Fibroblast of skin of abdomen (primary cell): Measurements from ENCODE around the gene HERC2.
"Not testable (repeated sequence)": the region's sequence is repeated elsewhere in the genome, so short reads cannot be mapped to it uniquely, and the experiment has no call there.

Experiments used
- DNase-seq: peaks from one replicate; pipeline ENCODE4 v3.0.0-alpha.2; 2013

HERC2 gene

GRCh38 chr15:28219116-28219515 is 102.9 kb downstream of the HERC2 start:
- no peak for DNase-seq

- DNase-seq = not testable (repeated sequence)
These were observed 104.9 kb downstream of the HERC2 start for GRCh38 chr15:28216946-28217546.

GRCh38 chr15:28215521-28215920 is 106.5 kb downstream of the HERC2 start:
- DNase-seq = not testable (repeated sequence)

- DNase-seq = not testable (repeated sequence)
These were observed 107.8 kb downstream of the HERC2 start for GRCh38 chr15:28214006-28214790.

GRCh38 chr15:28213393-28213792 is 108.6 kb downstream of the HERC2 start:
- DNase-seq = not testable (repeated sequence)

GRCh38 chr15:28208583-28208982 is 113.4 kb downstream of the HERC2 start:
- no peak for DNase-seq

GRCh38 chr15:28205640-28206039 is 116.3 kb downstream of the HERC2 start:
- DNase-seq = not testable (repeated sequence)

GRCh38 chr15:28203055-28203828 is 118.7 kb downstream of the HERC2 start:
- DNase-seq = not testable (repeated sequence)

GRCh38 chr15:28202124-28202523 is 119.9 kb downstream of the HERC2 start:
- DNase-seq = not testable (repeated sequence)

- DNase-seq = not testable (repeated sequence)
These were observed 123.8 kb downstream of the HERC2 start for GRCh38 chr15:28198215-28198614.

- DNase-seq = not testable (repeated sequence)
These were observed 124.3 kb downstream of the HERC2 start for GRCh38 chr15:28197694-28198093.

GRCh38 chr15:28196581-28196980 is 125.4 kb downstream of the HERC2 start:
- DNase-seq = not testable (repeated sequence)

GRCh38 chr15:28192772-28193171 is 129.2 kb downstream of the HERC2 start:
- no peak for DNase-seq

- peak; percentile 46 for DNase-seq
These were observed 130.1 kb downstream of the HERC2 start for GRCh38 chr15:28191832-28192231.

GRCh38 chr15:28190391-28191174 is 131.4 kb downstream of the HERC2 start:
- DNase-seq = no peak

GRCh38 chr15:28185148-28185895 is 136.7 kb downstream of the HERC2 start:
- DNase-seq = no peak

- peak; percentile 27 for DNase-seq
These were observed 137.8 kb downstream of the HERC2 start for GRCh38 chr15:28184166-28184565.

- no peak for DNase-seq
These were observed 139.2 kb downstream of the HERC2 start for GRCh38 chr15:28182731-28183130.

- no peak for DNase-seq
These were observed 139.8 kb downstream of the HERC2 start for GRCh38 chr15:28182216-28182615.

- DNase-seq = no peak
These were observed 140.6 kb downstream of the HERC2 start for GRCh38 chr15:28181366-28181765.

GRCh38 chr15:28179270-28179669 is 142.7 kb downstream of the HERC2 start:
- DNase-seq = no peak

GRCh38 chr15:28178727-28179126 is 143.3 kb downstream of the HERC2 start:
- no peak for DNase-seq
